ENCODE data around the gene GPR89A.
"Not testable (repeated sequence)": the region's sequence is repeated elsewhere in the genome, so short reads cannot be mapped to it uniquely, and the experiment has no call there.

GPR89A gene

DNA sequence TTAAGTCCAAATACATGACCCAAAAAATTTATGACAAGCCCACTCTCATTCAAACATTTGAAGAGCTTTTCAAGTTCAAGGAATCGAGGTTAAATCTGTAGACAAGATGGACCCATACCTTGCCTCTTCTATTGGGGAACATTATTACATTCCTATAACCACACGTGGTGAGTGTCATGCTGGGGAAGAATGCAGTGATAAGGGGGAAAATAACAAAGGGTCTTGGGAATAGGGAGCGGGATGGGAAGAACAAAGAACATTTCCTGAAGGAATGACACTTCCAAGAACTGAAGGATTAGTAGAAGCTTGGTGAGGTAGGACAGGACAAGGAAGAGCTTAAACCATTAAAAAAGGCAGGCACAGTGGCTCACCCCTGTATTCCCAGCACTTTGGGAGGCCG, 80.5 kb downstream of the GPR89A start:
- FAIRE-seq: no peak

GRCh38 chr1:145688924-145689323, 81.1 kb downstream of the GPR89A start:
- FAIRE-seq: no peak

DNA sequence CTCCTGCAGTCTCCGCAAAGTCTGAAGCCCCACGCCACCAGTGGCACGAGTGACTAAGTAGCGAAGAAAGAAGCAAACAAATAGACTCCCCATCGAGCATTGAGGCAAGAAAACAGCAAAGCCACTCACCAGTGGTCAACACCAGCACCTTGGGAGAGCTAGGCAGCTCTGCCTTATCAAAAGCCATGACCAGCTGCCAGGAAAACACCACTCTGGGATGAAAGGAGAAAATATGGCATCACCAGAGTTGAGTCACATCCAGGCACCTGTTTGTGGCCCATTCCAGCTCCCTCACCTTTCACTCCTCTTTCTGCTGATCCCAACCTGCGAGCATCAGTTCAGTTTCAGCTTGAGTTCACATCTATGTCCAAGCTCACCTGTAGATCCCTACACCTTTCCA, 82.1 kb downstream of the GPR89A start:
- FAIRE-seq: no peak

- no peak for FAIRE-seq
These were observed 83.1 kb downstream of the GPR89A start for GRCh38 chr1:145690587-145691558.

GRCh38 chr1:145692785-145693443, 85.1 kb downstream of the GPR89A start:
- no peak for FAIRE-seq

DNA sequence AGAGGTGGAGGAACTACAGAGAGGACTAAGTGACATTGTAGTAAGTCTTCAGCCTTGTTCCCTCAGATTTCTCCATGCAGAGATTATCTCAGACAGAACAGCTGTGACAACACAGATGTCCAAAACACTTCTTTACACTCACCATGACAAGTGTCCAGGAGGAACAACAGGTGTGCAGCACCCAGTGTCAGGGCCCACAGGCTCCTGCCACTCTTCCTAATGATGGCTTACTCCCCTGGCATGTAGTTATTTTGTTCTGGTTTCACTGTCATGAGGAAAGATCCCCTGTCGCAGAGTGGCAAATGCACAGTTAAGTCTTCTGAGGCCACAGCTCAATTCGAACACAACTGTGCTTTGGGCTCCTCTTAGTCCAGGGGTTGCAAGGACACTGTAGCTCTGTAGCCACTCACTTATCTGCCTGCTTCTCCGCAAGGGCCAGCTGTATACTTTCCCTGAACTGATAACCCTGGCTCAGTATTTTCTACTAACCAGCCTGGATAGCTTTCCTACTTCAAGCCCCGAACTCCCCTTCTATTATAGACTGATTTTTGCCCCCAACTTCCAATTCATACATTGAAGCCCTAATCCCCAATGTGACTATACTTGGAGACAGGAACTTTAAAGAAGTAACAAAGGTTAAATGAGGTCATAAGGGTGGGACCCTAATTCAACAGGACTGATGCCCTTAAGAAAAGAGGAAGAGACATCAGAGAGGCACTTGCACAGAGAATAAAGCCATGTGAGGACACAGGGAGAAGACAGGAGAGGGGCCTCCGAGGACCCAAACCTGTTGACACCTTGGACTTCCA, 88.2 kb downstream of the GPR89A start:
- no peak for FAIRE-seq

DNA sequence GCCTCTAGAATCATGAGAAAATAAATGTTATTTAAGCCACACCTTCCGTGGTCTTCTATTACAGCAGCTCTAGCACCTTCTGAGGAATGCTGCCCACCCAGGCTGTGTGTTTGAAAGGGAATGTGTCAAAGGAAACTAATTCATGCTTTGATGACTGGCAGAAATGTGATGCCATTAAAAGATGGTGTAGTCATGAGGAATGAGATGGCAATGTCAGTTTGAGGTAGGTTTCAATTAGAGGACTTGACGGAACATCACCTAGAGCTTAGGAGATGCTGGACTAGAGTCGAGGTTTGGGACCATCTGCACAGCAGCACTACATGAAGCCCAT, 88.8 kb downstream of the GPR89A start:
- FAIRE-seq: no peak

DNA sequence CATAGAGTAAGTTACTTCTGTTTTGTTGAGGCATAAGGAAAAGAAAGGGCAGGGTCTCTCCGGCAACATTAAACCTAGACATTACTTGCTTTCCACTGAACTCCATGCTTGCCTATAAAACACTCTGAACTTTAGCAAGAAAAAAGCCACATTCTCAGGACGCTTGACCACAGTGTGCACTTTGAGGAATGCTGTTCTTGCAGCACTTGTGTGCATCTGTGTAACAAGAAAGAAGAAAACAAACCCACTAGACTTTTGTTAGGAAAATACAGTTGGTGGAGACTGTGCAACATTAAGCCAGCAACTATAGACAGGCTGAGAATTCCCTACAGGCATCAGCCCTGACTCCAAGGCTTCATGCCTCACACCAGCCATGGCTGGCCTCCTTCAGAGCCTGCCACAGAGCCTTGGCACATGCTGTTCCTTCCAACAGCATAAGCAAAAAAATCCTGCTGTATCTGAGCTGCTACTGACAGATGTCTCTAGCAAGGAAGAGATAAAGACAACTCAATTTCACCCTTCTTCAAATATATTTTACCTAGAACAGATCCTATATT, 93.6 kb downstream of the GPR89A start:
- FAIRE-seq: no peak

DNA sequence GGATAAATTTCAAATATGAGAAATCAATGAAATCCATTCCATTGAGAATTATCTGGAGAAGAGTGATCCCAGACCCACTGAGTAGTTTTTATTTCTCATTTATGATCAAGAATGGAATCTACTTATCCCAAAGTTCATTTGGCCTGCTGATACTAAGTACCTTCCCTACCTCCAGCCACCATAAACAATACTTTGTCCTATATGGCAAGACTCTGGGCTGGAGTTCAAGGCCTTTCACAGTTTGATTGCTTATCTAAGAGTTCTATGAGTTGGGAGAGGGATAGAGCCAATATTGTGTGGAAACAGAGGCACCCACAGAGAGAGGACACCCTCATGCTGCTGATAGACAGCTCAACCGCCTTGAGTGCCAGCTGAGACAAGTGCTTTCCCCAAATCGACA, 94.3 kb downstream of the GPR89A start:
- FAIRE-seq: no peak

GRCh38 chr1:145702826-145703225, 95.0 kb downstream of the GPR89A start:
- no peak for FAIRE-seq

GRCh38 chr1:145705622-145706021, 97.8 kb downstream of the GPR89A start:
- FAIRE-seq: no peak

- FAIRE-seq: no peak
These were observed 98.4 kb downstream of the GPR89A start for GRCh38 chr1:145706086-145706664.

DNA sequence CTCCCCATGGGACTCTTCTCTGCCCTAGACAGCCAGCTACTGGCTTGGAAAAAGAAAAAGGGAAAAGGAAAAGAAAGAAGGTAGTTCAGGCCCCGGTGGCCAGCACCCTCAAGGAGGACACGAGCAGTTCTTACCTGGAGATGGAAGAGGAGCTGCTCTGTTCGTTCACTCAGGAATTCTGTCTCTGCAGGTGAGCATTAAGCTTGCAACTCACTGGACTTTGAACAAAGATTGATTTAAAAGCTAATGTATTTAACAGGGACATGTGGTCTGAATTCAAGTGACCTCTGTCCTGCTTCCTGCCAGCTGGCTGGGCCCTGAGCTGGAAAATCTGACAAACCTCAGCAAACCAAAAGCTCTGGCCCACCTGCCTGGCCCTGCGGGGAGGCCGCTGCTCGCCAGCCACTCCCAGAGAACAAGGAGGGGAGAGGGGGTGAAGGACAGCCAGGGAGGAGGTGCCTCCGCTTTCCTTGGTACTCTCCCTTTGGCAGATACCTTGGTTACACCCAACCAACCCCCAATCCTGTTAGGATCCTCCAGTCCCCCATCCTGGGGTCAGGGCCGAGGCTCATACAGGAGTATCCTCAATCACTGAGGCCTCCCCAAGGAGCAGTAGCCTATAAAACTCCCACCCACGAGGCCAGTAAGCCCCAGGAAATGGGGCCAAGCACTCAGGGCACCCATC, 99.5 kb downstream of the GPR89A start, which contains the start of gene PDZK1:
Gene PDZK1, minus strand, starts transcription at position 186 of the 685 bp plus-strand sequence. CDS start 19,347 bp downstream, outside the sequence.
- FAIRE-seq: no peak

DNA sequence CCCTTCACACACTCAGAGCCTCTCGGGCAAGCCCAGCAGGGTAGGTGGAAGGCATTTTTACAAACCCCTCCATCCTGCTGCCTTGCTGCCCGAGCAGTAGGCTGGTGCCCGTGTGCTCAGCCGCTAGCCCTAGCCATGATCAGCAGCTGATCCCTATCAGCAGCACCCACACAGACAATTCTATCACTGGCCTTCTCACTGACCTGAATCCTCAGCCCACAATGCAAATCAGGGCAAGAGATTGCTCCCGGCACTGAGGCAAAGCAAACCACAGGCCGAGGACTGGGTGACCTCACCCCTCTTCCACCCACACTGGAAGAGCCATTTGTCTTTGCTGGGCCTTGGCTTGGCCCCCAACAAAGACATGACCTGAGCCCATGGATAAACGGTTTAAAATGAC, 100.3 kb downstream of the GPR89A start:
- FAIRE-seq: no peak

DNA sequence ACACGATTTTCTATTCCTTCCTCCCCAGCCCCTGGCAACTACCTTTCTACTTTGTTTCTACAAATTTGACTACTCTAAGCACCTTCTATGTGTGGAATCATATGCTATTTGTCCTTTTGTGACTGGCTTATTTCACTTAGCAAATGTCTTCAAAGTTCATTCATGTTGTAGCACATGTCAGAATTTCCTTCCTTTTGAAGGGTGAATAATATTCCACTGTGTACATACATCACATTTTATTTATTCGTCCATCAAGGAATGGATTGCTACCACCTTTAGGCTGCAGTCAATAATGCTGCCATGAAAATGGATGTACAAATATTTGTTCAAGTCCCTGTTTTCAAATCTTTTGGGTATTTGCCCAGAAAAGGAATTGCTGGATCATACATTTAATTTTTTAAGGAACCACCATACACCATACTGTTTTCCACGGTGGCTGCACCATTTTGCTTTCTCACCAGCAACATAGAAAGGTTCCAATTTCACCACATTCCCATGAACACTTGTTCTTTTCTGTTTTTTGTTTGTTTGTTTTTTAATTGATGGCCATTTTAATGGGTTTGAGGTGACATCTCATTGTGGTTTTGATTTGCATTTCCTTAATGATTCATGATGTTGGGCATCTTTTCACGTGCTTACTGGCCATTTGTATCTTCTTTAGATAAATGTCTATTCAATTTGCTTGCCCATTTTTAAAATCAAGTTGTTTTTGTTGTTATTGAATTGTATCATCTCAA, 102.7 kb downstream of the GPR89A start:
- no peak for FAIRE-seq

DNA sequence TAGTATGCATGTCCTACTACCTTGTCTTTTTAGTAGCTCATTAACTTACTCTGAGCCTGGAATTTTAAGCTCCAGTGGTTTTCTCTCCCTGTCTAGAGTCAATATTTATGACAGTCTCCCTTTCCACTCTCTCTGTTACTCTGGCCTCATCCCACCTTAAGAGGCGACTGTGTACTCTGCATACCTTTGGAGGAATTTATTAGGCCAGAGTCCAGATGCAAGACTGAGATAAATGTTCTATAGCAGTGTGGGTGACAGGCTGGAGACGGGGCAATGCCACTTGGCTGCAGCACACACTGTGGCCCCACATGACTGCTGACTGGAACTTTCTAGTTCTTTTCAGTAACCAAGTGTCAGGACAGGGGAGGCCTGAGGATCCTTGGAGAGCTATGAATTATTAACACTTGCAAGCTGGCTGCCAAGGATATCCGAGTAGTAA, 103.4 kb downstream of the GPR89A start:
- FAIRE-seq: no peak

DNA sequence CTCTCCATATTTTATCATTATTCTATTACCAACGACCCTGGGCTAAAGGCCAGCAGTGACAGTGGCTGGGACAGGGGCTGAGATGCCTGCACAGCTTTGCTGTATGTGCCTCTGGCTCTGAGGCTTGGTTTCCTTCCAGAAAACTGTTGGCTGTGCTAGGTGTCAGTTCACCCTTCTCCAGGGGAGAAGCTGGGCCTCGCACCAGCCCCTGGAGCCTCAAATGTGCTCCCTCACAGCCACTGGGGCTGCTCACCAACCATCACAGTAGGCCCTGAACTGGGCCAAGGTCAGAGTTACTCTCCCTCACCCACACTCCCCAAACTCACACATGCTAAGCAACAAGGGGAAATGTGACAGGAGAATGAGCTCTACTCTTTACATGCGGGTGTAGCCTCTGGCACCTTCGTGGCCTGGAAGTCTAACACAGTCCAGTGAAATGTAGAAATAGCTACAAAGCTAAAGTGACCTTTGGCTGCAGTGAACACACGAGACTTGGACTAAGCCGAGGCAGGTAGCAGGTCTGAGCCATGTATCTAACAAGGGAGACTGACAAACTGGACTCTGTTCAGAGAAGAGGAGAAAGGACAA, 106.8 kb downstream of the GPR89A start:
- FAIRE-seq: no peak

DNA sequence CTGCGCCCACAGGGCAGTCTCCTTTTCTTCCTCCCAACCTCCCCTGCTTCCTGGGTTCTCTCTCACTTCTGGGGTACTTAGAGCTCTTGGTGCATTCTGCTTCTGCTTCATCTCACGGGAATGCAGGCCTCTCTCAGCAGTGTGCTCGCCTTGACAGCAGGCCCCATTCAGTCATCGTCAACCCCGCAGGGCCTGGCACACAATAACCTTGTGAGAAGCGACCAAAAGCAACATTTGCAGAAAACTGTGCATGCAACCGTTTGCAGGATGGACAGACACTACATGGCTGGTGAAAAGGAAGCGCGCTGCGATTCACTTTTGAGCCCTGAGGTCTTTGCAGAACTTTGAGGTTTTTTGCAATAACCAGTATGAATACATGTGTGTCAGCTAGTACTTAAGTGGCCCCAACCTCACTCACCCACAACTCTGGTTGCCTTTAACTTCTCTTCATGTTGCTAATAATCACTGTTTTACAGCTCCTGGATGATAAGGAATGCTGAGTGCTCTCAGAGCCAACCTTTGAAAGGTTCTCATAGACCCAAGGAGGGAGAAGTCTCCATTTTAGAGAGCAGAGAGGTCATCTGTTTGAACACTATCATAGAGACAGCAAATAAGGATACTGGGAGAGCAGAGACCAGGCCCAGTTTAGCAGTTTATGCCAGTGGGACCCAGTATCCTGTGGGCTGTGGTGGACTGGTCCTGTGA, 109.0 kb downstream of the GPR89A start:
- no peak for FAIRE-seq

GRCh38 chr1:145717833-145718232, 110.0 kb downstream of the GPR89A start:
- no peak for FAIRE-seq

DNA sequence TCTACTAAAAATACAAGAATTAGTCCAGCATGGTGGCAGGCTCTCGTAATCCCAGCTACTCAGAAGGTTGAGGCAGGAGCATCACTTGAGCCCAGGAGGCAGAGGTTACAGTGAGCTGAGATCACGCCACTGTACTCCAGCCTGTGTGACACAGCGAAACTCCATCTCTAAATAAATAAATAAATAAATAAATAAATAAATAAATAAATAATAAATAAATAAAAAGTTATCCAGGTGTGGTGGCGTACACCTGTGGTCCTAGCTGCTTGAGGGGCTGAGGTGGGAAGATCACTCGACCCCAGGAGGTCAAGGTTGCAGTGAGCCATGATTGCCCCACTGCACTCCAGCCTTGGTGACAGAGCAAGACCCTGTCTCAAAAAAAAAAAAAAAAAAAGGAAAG, 110.7 kb downstream of the GPR89A start:
- FAIRE-seq: not testable (repeated sequence)

Measured in A204.1 (cell line).